NT2/D1 (cell line): ENCODE measurements around the gene CAMK4.

Experiments used
- SUZ12 ChIP-seq: IDR thresholded peaks from 2 replicates; pipeline ENCODE4 v1.6.1; 2011; ENCODE audit not compliant: insufficient read length, insufficient read depth; ENCODE audit errors: extremely low read depth
- ZNF274 ChIP-seq: IDR thresholded peaks from 2 replicates; pipeline ENCODE4 v1.6.1; 2011; ENCODE audit warnings: mild to moderate bottlenecking, low read depth, low read length

DNA sequence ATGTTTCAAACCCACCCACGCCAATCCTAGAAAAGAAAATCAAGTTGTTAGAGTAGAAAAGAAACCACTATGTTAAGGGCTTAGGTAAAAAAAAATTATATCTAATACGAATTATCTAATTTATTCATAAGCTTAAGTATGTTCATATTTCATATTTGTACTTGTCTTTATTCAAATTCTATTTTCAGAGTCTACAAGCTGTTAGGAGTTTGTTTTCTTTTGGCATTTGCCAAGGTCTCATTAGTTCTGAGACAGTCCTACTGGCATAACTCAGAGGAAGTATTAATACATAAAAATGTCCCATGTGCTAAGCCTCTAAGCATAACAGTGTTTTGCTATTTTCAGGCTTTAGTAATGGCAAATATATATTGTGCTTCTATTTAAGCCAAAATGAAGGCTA, 230.6 kb downstream of the CAMK4 start:
- TF ChIP-seq SUZ12, result no peak
- TF ChIP-seq ZNF274, result no peak
